ENCODE measurements around the gene SLBP. TPM values are rescaled to one million over a fixed set of nuclear protein-coding genes. Genes with fewer than 3 reads are reported as not detected.
A peak's percentile ranks its signal among the peaks of the same experiment; 100 is the strongest.

Gene SLBP
- total and polyA plus RNA-seq, 2 donors (not counting 1 experiment from before 2014, with no cell fraction given): 19.4 to 31.8 TPM

DNA sequence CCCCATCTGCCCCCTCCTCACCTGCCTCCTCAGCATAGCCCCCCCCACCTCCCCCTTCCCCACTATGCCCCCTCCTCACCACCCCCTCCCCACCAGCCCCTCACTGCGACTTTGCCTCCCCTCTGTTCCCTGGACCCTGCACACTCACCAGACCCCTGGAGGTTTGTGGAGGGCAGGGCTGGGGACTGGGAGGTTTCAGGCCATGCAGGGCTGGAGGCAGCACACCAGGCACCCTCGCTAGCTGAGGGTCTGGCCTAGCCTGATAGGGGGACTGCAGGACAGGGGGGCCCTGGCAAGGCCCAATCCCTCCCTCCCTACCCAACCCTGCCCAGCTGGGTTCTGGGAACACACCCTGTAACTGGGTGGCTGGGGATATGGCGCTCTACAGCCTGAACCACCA is 37.3 kb upstream of the SLBP start:
- Histone ChIP-seq H4K20me1 (ENCODE audit: control insufficient read depth, insufficient read depth, low read length, poor library complexity, severe bottlenecking) (no peaks in the 10 kb centered on the region), H3K79me2 (ENCODE audit: control insufficient read depth, insufficient read depth, low read length) (no peaks in the 10 kb centered on the region), H3K27me3 (replicated peaks in 1 of 4; ENCODE audit: control extremely low read depth in 1 of 4, control insufficient read depth in 3 of 4, insufficient read depth in 4 of 4, low read length in 3 of 4) (peaks cover 0 to 16% (median 0%) of the 10 kb centered on the region in 4 experiments), H2AFZ (ENCODE audit: insufficient read depth, low read depth, low read length, poor library complexity, severe bottlenecking) (no peak overlapping the region), H3K4me3 (ENCODE audit: control extremely low read depth in 1 of 5, extremely low read depth in 1 of 5, insufficient read depth in 1 of 5, low read depth in 2 of 5, low read length in 4 of 5) (no peak overlapping the region), H3K9ac (ENCODE audit: low read length) (no peak overlapping the region), H3K36me3 (replicated peaks in 1 of 2; ENCODE audit: control extremely low read depth in 1 of 2, control insufficient read depth in 1 of 2, extremely low read depth in 1 of 2, insufficient read depth in 2 of 2, low read length in 1 of 2) (peaks cover 0 to 4% of the 10 kb centered on the region in 2 experiments), H3K9me3 (ENCODE audit: control extremely low read depth in 1 of 3, control insufficient read depth in 2 of 3, insufficient read depth in 1 of 3, low read length in 2 of 3) (no peaks in the 10 kb centered on the region), H3K4me2 (replicated peaks; ENCODE audit: low read depth, low read length, poor library complexity, severe bottlenecking) (no peak overlapping the region), H3K4me1 (ENCODE audit: control insufficient read depth in 2 of 2, insufficient read depth in 2 of 2, low read length in 2 of 2) (peaks cover 14 to 26% of the 10 kb centered on the region in 2 donors), H3K27ac (ENCODE audit: low read length in 2 of 2) (no peak overlapping the region)
- H3K4me3 Mint-ChIP-seq: no peak overlapping the region
- intact Hi-C loops (cut with micrococcal nuclease): no loop called here
- H3K27ac Mint-ChIP-seq: no peak overlapping the region
- no peaks in the 10 kb centered on the region for H3K27me3 Mint-ChIP-seq
- H3K4me1 Mint-ChIP-seq: peaks cover 7% of the 10 kb centered on the region
- no peak for TF ChIP-seq EZH2 (IDR thresholded peaks at IDR 0.05; ENCODE audit: borderline replicate concordance, insufficient read depth, low read depth, low read length, poor library complexity, severe bottlenecking)
- no peak for DNase-seq
- CTCF ChIA-PET: interaction anchor here (6.7 kb wide), 1 partner anchor 150 kb away, joined by 120 read pairs; no protein-coding TSS in a partner anchor
- WGBS (ENCODE audit: insufficient coverage): 83% methylated on average over 2 of the region's 3 CpGs
- no peak for ATAC-seq (ENCODE audit: low read depth)
- no peaks in the 10 kb centered on the region for H3K9me3 Mint-ChIP-seq (ENCODE audit: insufficient read depth)
- POLR2A ChIA-PET: no interaction called here

DNA sequence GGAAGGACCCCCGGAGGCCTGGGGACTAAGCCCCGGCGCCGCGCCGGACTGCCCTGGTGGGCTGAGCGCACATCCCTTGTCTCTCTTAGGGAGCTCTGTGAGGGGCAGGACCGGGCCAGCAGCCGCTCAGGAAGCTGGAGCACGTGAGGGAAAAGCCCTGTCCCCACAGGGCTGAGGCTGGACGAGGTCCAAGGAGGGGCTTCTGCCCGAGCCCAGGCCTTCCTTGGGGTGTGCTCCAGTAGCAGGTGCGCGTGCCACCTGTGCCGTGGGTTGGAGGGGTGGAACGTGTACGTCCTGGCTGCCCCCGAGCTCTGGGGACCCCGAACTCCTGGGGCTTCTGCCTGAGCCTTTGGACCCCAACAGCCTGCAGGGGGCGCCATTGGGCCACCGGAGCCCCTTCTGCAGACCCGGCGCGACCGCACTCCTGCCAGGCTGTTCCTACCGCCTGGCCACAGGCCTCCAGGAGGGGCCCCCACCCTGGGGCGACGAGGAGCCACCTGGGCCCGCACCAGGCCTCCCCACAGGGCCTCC is 36.4 kb upstream of the SLBP start:
- WGBS (ENCODE audit: insufficient coverage): 4% methylated on average over 22 of the region's 29 CpGs
- H2AFZ ChIP-seq (ENCODE audit: insufficient read depth, low read depth, low read length, poor library complexity, severe bottlenecking): peak overlapping the region; percentile 27
- Mint-ChIP-seq H3K27me3 (no peaks in the 10 kb centered on the region), H3K9me3 (ENCODE audit: insufficient read depth) (no peaks in the 10 kb centered on the region), H3K27ac (no peak overlapping the region), H3K4me1 (peaks cover 7% of the 10 kb centered on the region), H3K4me3 (no peak overlapping the region)
- ATAC-seq (ENCODE audit: low read depth): peak; percentile 28
- CTCF ChIA-PET: interaction anchor here (0.5 to 6.7 kb wide), 14 partner anchors 10 to 162 kb away, joined by 3 to 120 read pairs (median 4); no protein-coding TSS in a partner anchor
- peak; percentile 81 for DNase-seq
- TF ChIP-seq, protein P1, sequence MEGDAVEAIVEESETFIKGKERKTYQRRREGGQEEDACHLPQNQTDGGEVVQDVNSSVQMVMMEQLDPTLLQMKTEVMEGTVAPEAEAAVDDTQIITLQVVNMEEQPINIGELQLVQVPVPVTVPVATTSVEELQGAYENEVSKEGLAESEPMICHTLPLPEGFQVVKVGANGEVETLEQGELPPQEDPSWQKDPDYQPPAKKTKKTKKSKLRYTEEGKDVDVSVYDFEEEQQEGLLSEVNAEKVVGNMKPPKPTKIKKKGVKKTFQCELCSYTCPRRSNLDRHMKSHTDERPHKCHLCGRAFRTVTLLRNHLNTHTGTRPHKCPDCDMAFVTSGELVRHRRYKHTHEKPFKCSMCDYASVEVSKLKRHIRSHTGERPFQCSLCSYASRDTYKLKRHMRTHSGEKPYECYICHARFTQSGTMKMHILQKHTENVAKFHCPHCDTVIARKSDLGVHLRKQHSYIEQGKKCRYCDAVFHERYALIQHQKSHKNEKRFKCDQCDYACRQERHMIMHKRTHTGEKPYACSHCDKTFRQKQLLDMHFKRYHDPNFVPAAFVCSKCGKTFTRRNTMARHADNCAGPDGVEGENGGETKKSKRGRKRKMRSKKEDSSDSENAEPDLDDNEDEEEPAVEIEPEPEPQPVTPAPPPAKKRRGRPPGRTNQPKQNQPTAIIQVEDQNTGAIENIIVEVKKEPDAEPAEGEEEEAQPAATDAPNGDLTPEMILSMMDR (IDR thresholded peaks at IDR 0.05): peak; percentile 77
- no peak for TF ChIP-seq EZH2 (IDR thresholded peaks at IDR 0.05; ENCODE audit: borderline replicate concordance, insufficient read depth, low read depth, low read length, poor library complexity, severe bottlenecking)
- peaks cover 0 to 4% of the 10 kb centered on the region in 2 experiments for H3K36me3 ChIP-seq (replicated peaks in 1 of 2; ENCODE audit: control extremely low read depth in 1 of 2, control insufficient read depth in 1 of 2, extremely low read depth in 1 of 2, insufficient read depth in 2 of 2, low read length in 1 of 2)
- no peaks in the 10 kb centered on the region for H3K9me3 ChIP-seq (ENCODE audit: control extremely low read depth in 1 of 3, control insufficient read depth in 2 of 3, insufficient read depth in 1 of 3, low read length in 2 of 3)
- H3K4me3 ChIP-seq (ENCODE audit: control extremely low read depth in 1 of 5, extremely low read depth in 1 of 5, insufficient read depth in 1 of 5, low read depth in 2 of 5, low read length in 4 of 5): no peak overlapping the region
- no peak overlapping the region for H3K27ac ChIP-seq (ENCODE audit: low read length in 2 of 2)
- POLR2A ChIA-PET: no interaction called here
- H4K20me1 ChIP-seq (ENCODE audit: control insufficient read depth, insufficient read depth, low read length, poor library complexity, severe bottlenecking): no peaks in the 10 kb centered on the region
- no peak overlapping the region for H3K9ac ChIP-seq (ENCODE audit: low read length)
- peak overlapping the region; percentile 46 for H3K4me2 ChIP-seq (replicated peaks; ENCODE audit: low read depth, low read length, poor library complexity, severe bottlenecking)
- intact Hi-C loops (cut with micrococcal nuclease): no loop called here
- peaks cover 0 to 16% (median 0%) of the 10 kb centered on the region in 4 experiments for H3K27me3 ChIP-seq (replicated peaks in 1 of 4; ENCODE audit: control extremely low read depth in 1 of 4, control insufficient read depth in 3 of 4, insufficient read depth in 4 of 4, low read length in 3 of 4)
- no peaks in the 10 kb centered on the region for H3K79me2 ChIP-seq (ENCODE audit: control insufficient read depth, insufficient read depth, low read length)
- H3K4me1 ChIP-seq (ENCODE audit: control insufficient read depth in 2 of 2, insufficient read depth in 2 of 2, low read length in 2 of 2): peaks cover 14 to 26% of the 10 kb centered on the region in 2 donors

Measured in B cell (primary cell).